Measurements from ENCODE around the gene PTH2. TPM values are rescaled to one million over a fixed set of nuclear protein-coding genes. Genes with fewer than 3 reads are reported as not detected.

Gene PTH2
- total and polyA plus RNA-seq, 7 donors = not detected

DNA sequence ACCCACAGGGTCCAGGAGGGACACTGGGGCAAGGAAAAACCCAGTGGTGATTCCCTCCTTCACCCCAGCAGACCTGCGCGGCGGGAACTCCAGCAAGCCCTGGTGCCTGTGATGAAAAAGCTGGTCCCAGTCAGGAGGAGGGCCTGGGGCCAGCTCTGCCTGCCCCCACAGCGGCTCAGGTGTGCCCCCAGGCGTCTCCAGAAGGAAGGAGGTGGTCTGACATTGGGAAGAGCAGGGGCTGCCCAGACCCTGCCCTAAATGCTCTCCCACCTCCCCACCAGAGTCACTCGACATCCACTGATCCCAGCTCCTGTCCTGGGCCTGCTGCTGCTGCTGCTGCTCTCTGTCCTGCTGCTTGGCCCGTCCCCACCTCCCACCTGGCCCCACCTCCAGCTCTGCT, 6.2 kb downstream of the PTH2 start:
- intact Hi-C loops (cut with DNase I) = no loop called here
- peaks cover 20 to 77% (median 64%) of the 10 kb centered on the region in 3 donors for H3K27me3 ChIP-seq

DNA sequence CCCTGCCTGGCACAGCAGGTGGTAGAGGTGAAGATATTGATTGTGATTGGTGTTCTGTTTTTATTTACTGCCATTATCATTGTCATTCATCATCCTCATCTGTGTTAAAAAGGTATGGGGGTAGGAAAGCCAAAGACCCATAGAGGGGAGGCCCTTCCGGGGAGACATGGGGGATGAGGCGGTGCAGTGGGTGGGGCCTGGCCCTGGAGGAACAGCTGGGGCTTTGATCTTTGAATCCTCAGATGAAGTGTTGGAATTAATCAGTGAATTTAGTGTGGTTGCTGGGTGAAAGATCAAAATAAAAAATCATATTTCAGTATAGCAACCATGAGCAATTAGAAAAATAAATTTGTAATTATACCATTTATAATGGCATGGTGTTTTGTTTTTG, 7.4 kb downstream of the PTH2 start:
- peaks cover 8 to 64% (median 51%) of the 10 kb centered on the region in 3 donors for H3K27me3 ChIP-seq
- WGBS, 2 donors = 70 to 76% methylated on average over 2 of the region's 2 CpGs
- intact Hi-C loops (cut with DNase I) = no loop called here
- TF ChIP-seq, protein P1, sequence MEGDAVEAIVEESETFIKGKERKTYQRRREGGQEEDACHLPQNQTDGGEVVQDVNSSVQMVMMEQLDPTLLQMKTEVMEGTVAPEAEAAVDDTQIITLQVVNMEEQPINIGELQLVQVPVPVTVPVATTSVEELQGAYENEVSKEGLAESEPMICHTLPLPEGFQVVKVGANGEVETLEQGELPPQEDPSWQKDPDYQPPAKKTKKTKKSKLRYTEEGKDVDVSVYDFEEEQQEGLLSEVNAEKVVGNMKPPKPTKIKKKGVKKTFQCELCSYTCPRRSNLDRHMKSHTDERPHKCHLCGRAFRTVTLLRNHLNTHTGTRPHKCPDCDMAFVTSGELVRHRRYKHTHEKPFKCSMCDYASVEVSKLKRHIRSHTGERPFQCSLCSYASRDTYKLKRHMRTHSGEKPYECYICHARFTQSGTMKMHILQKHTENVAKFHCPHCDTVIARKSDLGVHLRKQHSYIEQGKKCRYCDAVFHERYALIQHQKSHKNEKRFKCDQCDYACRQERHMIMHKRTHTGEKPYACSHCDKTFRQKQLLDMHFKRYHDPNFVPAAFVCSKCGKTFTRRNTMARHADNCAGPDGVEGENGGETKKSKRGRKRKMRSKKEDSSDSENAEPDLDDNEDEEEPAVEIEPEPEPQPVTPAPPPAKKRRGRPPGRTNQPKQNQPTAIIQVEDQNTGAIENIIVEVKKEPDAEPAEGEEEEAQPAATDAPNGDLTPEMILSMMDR (IDR thresholded peaks at IDR 0.05) = no peak
- TF ChIP-seq POLR2A (IDR thresholded peaks at IDR 0.05) = no peak
- TF ChIP-seq POLR2AphosphoS5 (IDR thresholded peaks at IDR 0.05) = no peak
- no peak overlapping the region for H3K27ac ChIP-seq
- no peak for DNase-seq
- no peaks in the 10 kb centered on the region for H3K36me3 ChIP-seq
- H3K9me3 ChIP-seq = no peaks in the 10 kb centered on the region
- H3K4me3 ChIP-seq = no peak overlapping the region
- H3K4me1 ChIP-seq = peaks cover 0 to 3% (median 3%) of the 10 kb centered on the region in 4 donors

More for the DNA sequence above, 6.2 kb downstream of the PTH2 start:
- no peaks in the 10 kb centered on the region for H3K36me3 ChIP-seq
- no peak overlapping the region for H3K27ac ChIP-seq
- 45 to 65% methylated on average over 7 of the region's 7 CpGs for WGBS, 2 donors
- TF ChIP-seq, protein P1 (IDR thresholded peaks at IDR 0.05) = no peak
- no peak for TF ChIP-seq EP300 (IDR thresholded peaks at IDR 0.05)
- no peak for TF ChIP-seq POLR2AphosphoS5 (IDR thresholded peaks at IDR 0.05)
- TF ChIP-seq POLR2A (IDR thresholded peaks at IDR 0.05) = no peak
- peaks cover 0 to 13% (median 11%) of the 10 kb centered on the region in 4 donors for H3K4me1 ChIP-seq
- H3K4me3 ChIP-seq = no peak overlapping the region
- DNase-seq = no peak
- no peaks in the 10 kb centered on the region for H3K9me3 ChIP-seq

DNA sequence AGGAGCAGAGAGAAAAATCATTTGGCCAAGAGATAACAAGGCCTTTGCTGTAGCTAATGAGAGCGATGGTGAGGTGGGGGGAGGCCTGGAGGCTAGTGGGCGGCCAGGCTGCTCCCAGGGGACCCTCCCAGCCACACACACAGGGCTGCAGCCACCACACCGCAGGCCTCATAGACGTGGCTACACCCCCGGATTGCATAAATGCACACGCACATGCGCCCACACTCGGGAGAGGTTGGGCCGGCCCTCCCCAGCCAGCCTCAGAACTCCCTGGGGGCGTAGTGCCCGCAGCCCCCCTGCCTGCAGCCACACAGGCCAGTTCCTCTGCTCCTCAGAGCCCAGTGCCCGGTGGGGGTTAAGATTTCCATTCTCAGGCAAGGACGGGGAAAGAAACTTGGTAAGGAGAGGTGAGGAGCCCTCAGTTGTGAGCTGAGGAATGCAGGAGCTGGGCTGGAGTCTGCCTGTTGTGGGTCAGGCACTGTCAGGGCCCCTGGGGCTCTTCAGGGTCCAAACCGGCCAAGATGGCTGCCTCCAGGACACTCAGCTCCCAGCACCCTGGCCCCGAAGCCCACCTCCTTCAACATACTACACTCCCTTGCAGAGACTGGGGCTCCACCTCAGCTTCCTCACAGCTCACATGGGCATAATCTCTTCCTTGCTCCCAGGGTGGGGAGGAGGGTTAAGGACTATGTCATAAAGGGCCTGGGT, 8.0 kb downstream of the PTH2 start:
- no peak overlapping the region for H3K4me3 ChIP-seq
- H3K4me1 ChIP-seq = no peaks in the 10 kb centered on the region
- intact Hi-C loops (cut with DNase I) = no loop called here
- H3K36me3 ChIP-seq = no peaks in the 10 kb centered on the region
- DNase-seq = no peak
- H3K27ac ChIP-seq = no peak overlapping the region
- no peaks in the 10 kb centered on the region for H3K9me3 ChIP-seq
- H3K27me3 ChIP-seq = peaks cover 5 to 59% (median 46%) of the 10 kb centered on the region in 3 donors
- 67 to 73% methylated on average over 15 of the region's 15 CpGs for WGBS, 2 donors
- TF ChIP-seq POLR2AphosphoS5 (IDR thresholded peaks at IDR 0.05) (no peak), POLR2A (IDR thresholded peaks at IDR 0.05) (no peak), EP300 (IDR thresholded peaks at IDR 0.05) (no peak)
- TF ChIP-seq, protein P1 (IDR thresholded peaks at IDR 0.05) = no peak

DNA sequence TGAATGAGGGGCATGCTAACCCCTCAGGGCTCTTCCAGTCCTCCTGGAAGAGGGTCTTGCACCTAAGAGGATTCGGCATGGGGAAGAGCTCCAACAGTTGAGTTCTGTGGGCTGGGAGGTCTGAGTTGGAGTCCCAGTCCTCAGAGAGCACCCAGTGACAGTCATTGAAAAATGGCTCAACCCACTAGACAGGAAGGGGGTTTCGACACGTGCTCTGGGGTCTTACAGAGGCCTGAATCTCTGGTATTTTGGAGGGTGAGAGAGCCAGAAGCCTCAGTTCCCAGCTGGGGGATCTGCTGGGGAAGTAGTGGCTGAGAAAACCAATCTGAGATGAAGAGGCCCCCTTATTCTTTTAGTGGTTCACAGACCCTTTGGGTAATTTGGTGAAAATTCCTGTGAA, 9.0 kb downstream of the PTH2 start:
- H3K9me3 ChIP-seq = no peaks in the 10 kb centered on the region
- no peak for TF ChIP-seq POLR2AphosphoS5 (IDR thresholded peaks at IDR 0.05)
- TF ChIP-seq, protein P1 (IDR thresholded peaks at IDR 0.05) = no peak
- TF ChIP-seq POLR2A (IDR thresholded peaks at IDR 0.05) = no peak
- TF ChIP-seq EP300 (IDR thresholded peaks at IDR 0.05) = no peak
- no peaks in the 10 kb centered on the region for H3K36me3 ChIP-seq
- no peak overlapping the region for H3K4me3 ChIP-seq
- peaks cover 5 to 52% (median 37%) of the 10 kb centered on the region in 3 donors for H3K27me3 ChIP-seq
- no peak for DNase-seq
- H3K4me1 ChIP-seq = no peaks in the 10 kb centered on the region
- no peak overlapping the region for H3K27ac ChIP-seq
- intact Hi-C loops (cut with DNase I) = no loop called here
- WGBS, 2 donors = 79 to 88% methylated on average over 3 of the region's 3 CpGs

All from sigmoid colon (tissue), 7 donors.